GM12892 (cell line): ENCODE measurements around the gene ANKS1A.
"Not testable (repeated sequence)": the region's sequence is repeated elsewhere in the genome, so short reads cannot be mapped to it uniquely, and the experiment has no call there.

Experiments used
- POLR2A ChIP-seq: IDR thresholded peaks from 2 replicates; pipeline ENCODE4 v1.6.1; 2011; ENCODE audit warnings: low read depth, low read length, control low read depth
- POLR2AphosphoS5 ChIP-seq: IDR thresholded peaks from 2 replicates; pipeline ENCODE4 v1.6.1; 2011; ENCODE audit warnings: low read depth, low read length, control low read depth

DNA sequence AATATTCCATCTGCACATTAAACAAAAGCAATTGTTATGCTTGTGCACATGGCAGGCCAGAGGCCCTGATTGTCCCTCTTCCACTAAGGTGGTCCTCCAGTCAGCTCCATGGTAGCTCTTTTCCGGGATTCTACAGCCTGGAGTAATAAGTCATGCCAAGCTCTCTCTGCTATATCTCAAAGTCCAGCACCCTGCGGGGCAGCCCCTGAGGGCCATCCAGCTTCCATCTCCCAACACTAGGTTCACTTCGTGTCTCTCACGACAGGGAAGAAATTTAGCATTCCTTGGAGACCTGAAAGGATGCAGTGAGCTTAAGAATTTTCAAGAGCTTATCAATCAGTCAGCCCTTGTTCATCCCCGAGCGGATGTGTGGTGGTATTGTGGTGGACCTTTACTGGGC is 112.3 kb downstream of the ANKS1A start:
- TF ChIP-seq POLR2A, POLR2AphosphoS5: not testable (repeated sequence)
